K562 (cell line): Measurements from ENCODE around the gene LMTK2. TPM values are rescaled to one million over a fixed set of nuclear protein-coding genes. Genes with fewer than 3 reads are reported as not detected.

Experiments
- CBX2 ChIP-seq: fragments of 200-600 bp; sonication (generic); IDR thresholded peaks from one replicate; pipeline ENCODE4 v1.6.1; 2012; ENCODE audit warnings: mild to moderate bottlenecking, low read length, inconsistent platforms; ENCODE audit not compliant: insufficient read depth, poor library complexity, severe bottlenecking
- RBM17 ChIP-seq: fragments of 200-400 bp; formaldehyde crosslinking; IDR thresholded peaks from 2 replicates; pipeline ENCODE4 v1.6.1; 2017; ENCODE audit warnings: low read depth, mild to moderate bottlenecking, low read length, borderline replicate concordance
- RERE ChIP-seq: sonication (generic); formaldehyde crosslinking; IDR thresholded peaks from 2 replicates; pipeline ENCODE4 v1.8.0; 2023; ENCODE audit warnings: missing genetic modification reagents, mild to moderate bottlenecking, borderline replicate concordance
- ZNF133 ChIP-seq: fragments of 250-450 bp; sonication (Bioruptor Pico); IDR thresholded peaks from 2 replicates; pipeline ENCODE4 v1.4.0; 2020; ENCODE audit warnings: mild to moderate bottlenecking
- ZNF766 ChIP-seq: fragments of 200-800 bp; sonication (Bioruptor generic); conservative IDR thresholded peaks from 2 replicates; pipeline ENCODE4 v1.6.1; 2016; ENCODE audit warnings: missing genetic modification characterization, missing compliant biosample characterization
- polyA plus RNA-seq, 8 experiments: library from polyadenylated mRNA; depleted of rRNA in 4 of 8; stranded (reverse) in 5 of 8; unstranded in 3 of 8; fragments of >200 nt; fragmentation: Nextera tagmentation in 2 of 8; fragmentation: Illumina TruSeq in 1 of 8; extraction: Ambion mirVana in 2 of 8; extraction: Trizol in 1 of 8; gene quantifications; 2 replicates each; pipeline versions ENCODE4 v1.2.1 to v1.2.3, GENCODE V29; 2011 to 2014; ENCODE audit warnings: inconsistent platforms in 1 of 8, missing spikeins in 1 of 8
- total RNA-seq, 7 experiments: library from RNA; depleted of rRNA in 6 of 7; stranded (reverse); fragments of >200 nt in 6 of 7; fragmentation: Illumina TruSeq in 2 of 7; extraction: Trizol in 2 of 7; gene quantifications; 2 replicates each; pipeline versions ENCODE4 v1.2.1 to v1.2.3, GENCODE V29; 2011 to 2021; ENCODE audit warnings: low replicate concordance in 1 of 7

LMTK2 gene
- total and polyA plus RNA-seq, 9 of the 15 experiments (the other 6 are each of a cell fraction or from before 2014, with no cell fraction given), result 0.78 to 16.4 (median 6.3) TPM

GRCh38 chr7:98149116-98149692 is 42.5 kb downstream of the LMTK2 start (continued):
- no peak for TF ChIP-seq ZNF766 (CRISPR knock-in tag)
- no peak for TF ChIP-seq RBM17
- TF ChIP-seq RERE (CRISPR knock-in tag), result no peak
- no peak for TF ChIP-seq ZNF133 (CRISPR knock-in tag)
- TF ChIP-seq CBX2, result no peak
